HepG2 (cell line): ENCODE data around the gene GGCT. TPM values are rescaled to one million over a fixed set of nuclear protein-coding genes. Genes with fewer than 3 reads are reported as not detected.
A peak's percentile ranks its signal among the peaks of the same experiment; 100 is the strongest.

Experiments used
- ATAC-seq: fragments of 200-7000 bp; cut with Tn5 transposase; 3 replicates; pipeline ENCODE4 v1.9.1; 2020; ENCODE audit warnings: mild to moderate bottlenecking, moderate library complexity
- BruUV-seq: library from RNA; stranded (reverse); fragments of 400-500 nt; replicated peaks from 2 replicates; lab custom pipeline; 2021; lab: Mats Ljungman, UMichigan
- CTCF ChIA-PET: fragments of 300-600 bp; formaldehyde crosslinking; extraction: SDS; loops from one replicate; lab custom pipeline; 2021; ENCODE audit warnings: low total read pairs, inconsistent platforms, low intra/inter-chr PET ratio; lab: Yijun Ruan, JAX
- POLR2A ChIA-PET: fragments of 350-600 bp; sonication (Branson Sonifier 250); formaldehyde crosslinking; loops from one replicate; lab custom pipeline; 2020; ENCODE audit warnings: antibody characterized with exemption, inconsistent platforms; lab: Yijun Ruan, JAX
- DNase-seq: peaks from one replicate; pipeline ENCODE4 v3.0.0-alpha.2; 2015; ENCODE audit warnings: low spot score
- FAIRE-seq: peaks from 3 replicates; lab custom pipeline; 2011; peaks lifted over from hg19 to GRCh38; lab: Jason Lieb, UNC
- H2AFZ ChIP-seq: one replicate; pipeline ENCODE4 v1.6.1; 2011; ENCODE audit warnings: low read length, inconsistent platforms
- H3K27ac ChIP-seq: fragments of 300-600 bp; 3 replicates; pipeline ENCODE4 v1.8.0; 2011; ENCODE audit warnings: mixed run types, mild to moderate bottlenecking, mixed read lengths, low read length, inconsistent platforms; ENCODE audit not compliant: insufficient read depth; ENCODE audit errors: extremely low read length
- H3K27me3 ChIP-seq, 2 experiments: fragments of 200-600 bp in 1 of 2; 2 replicates in 1 of 2; 3 replicates in 1 of 2; pipeline versions ENCODE4 v1.6.0 to v1.8.0; 2011; ENCODE audit warnings: low read length in 2 of 2, mild to moderate bottlenecking in 2 of 2, moderate library complexity in 2 of 2, inconsistent platforms in 1 of 2; ENCODE audit not compliant: insufficient read depth in 2 of 2, control insufficient read depth in 1 of 2
- H3K36me3 ChIP-seq, 2 experiments: fragments of 200-600 bp in 1 of 2; replicated peaks in 1 of 2; 2 replicates in 1 of 2; 3 replicates in 1 of 2; pipeline versions ENCODE4 v1.5.1 to v1.8.0; 2011; ENCODE audit warnings: low read length in 2 of 2, inconsistent platforms in 1 of 2; ENCODE audit not compliant: insufficient read depth in 2 of 2, control insufficient read depth in 1 of 2
- H3K4me1 ChIP-seq: 2 replicates; pipeline ENCODE4 v1.5.1; 2012; ENCODE audit warnings: low read length, inconsistent platforms; ENCODE audit not compliant: insufficient read depth
- H3K4me2 ChIP-seq: 2 replicates; pipeline ENCODE4 v1.6.0; 2011; ENCODE audit warnings: low read depth, low read length, inconsistent platforms
- H3K4me3 ChIP-seq, 3 experiments: fragments of 200-600 bp in 1 of 3; sonication (generic), shearing (Covaris generic) in 1 of 3; replicated peaks in 1 of 3; 2 replicates each; pipeline ENCODE4 v1.5.1; 2011 to 2016; ENCODE audit warnings: low read length in 3 of 3, inconsistent platforms in 2 of 3, low read depth in 2 of 3, mild to moderate bottlenecking in 2 of 3, control low read depth in 1 of 3, mixed read lengths in 1 of 3; ENCODE audit not compliant: insufficient read depth in 1 of 3
- H3K79me2 ChIP-seq: one replicate; pipeline ENCODE4 v1.6.1; 2011; ENCODE audit warnings: low read length, inconsistent platforms; ENCODE audit not compliant: insufficient read depth
- H3K9ac ChIP-seq: 2 replicates; pipeline ENCODE4 v1.6.0; 2011; ENCODE audit warnings: mild to moderate bottlenecking, low read depth, low read length, inconsistent platforms; ENCODE audit not compliant: insufficient read depth
- H3K9me3 ChIP-seq: 2 replicates; pipeline ENCODE4 v1.5.1; 2012; ENCODE audit warnings: mild to moderate bottlenecking, low read length
- H4K20me1 ChIP-seq: 2 replicates; pipeline ENCODE4 v1.6.0; 2011; ENCODE audit warnings: inconsistent platforms, mild to moderate bottlenecking, low read length, moderate library complexity; ENCODE audit not compliant: insufficient read depth
- ATF1 ChIP-seq: IDR thresholded peaks from 2 replicates; pipeline ENCODE4 v1.6.1; 2016; ENCODE audit warnings: mild to moderate bottlenecking, control low read depth
- FOXA1 ChIP-seq, 2 experiments: fragments of 450-650 bp in 1 of 2; sonication (generic) in 1 of 2; formaldehyde crosslinking in 1 of 2; IDR thresholded peaks; 2 replicates each; pipeline versions ENCODE4 v1.4.0 to v1.6.1; 2016 to 2020; ENCODE audit warnings: missing genetic modification reagents in 1 of 2
- FOXO1 ChIP-seq: sonication (generic); formaldehyde crosslinking; IDR thresholded peaks from 2 replicates; pipeline ENCODE4 v1.4.0; 2020; ENCODE audit warnings: missing genetic modification reagents
- GLI4 ChIP-seq: sonication (generic); formaldehyde crosslinking; IDR thresholded peaks from 2 replicates; pipeline ENCODE4 v1.5.1; 2020; ENCODE audit warnings: missing genetic modification reagents, mild to moderate bottlenecking, moderate library complexity, borderline replicate concordance
- SOX13 ChIP-seq, 3 experiments: fragments of 450-650 bp in 1 of 3; sonication (generic) in 1 of 3; formaldehyde crosslinking in 1 of 3; IDR thresholded peaks in 2 of 3; conservative IDR thresholded peaks in 1 of 3; 2 replicates each; pipeline versions ENCODE4 v1.5.0 to v1.6.1; 2016 to 2020; ENCODE audit warnings: antibody characterized with exemption in 1 of 3, mild to moderate bottlenecking in 1 of 3, missing compliant biosample characterization in 1 of 3, missing genetic modification reagents in 1 of 3, moderate library complexity in 1 of 3
- ZFYVE20 ChIP-seq: sonication (generic); formaldehyde crosslinking; IDR thresholded peaks from 2 replicates; pipeline ENCODE4 v1.8.0; 2023; ENCODE audit warnings: low read depth, mild to moderate bottlenecking, moderate library complexity, missing genetic modification reagents, borderline replicate concordance
- ZKSCAN1 ChIP-seq: fragments of 150-350 bp; IDR thresholded peaks from 2 replicates; pipeline ENCODE4 v1.6.1; 2014; ENCODE audit warnings: low read length
- ZNF468 ChIP-seq: sonication (generic); formaldehyde crosslinking; IDR thresholded peaks from 2 replicates; pipeline ENCODE4 v1.8.0; 2022; ENCODE audit warnings: mild to moderate bottlenecking, moderate library complexity, missing genetic modification reagents
- ZNF629 ChIP-seq: sonication (generic); formaldehyde crosslinking; conservative IDR thresholded peaks from 2 replicates; pipeline ENCODE4 v1.5.0; 2020; ENCODE audit warnings: missing genetic modification reagents
- WGBS: methylation state at CpG from one replicate; pipeline ENCODE4 v1.1.6; 2017; ENCODE audit warnings: low lambda C conversion rate; 5-methylcytosine and 5-hydroxymethylcytosine counted together
- in situ Hi-C: cut with HindIII; loops from 2 replicates; pipeline ENCODE4 v1.10.0; 2017; ENCODE audit warnings: low pct_unique_long_range_greater_than_20kb; ENCODE audit not compliant: extremely low pct_ligation_motif_present
- intact Hi-C: fragments of 100-400 bp; cut with micrococcal nuclease; formaldehyde crosslinking; loops from one replicate; pipeline ENCODE4 v1.10.0; 2022; ENCODE audit not compliant: unreplicated experiment
- polyA plus RNA-seq, 8 experiments: library from polyadenylated mRNA; depleted of rRNA in 3 of 8; stranded (reverse) in 7 of 8; unstranded in 1 of 8; fragments of >200 nt; fragmentation: Illumina TruSeq in 4 of 8; extraction: Trizol in 4 of 8; gene quantifications; 2 replicates each; pipeline versions ENCODE4 v1.2.1 to v1.2.3, GENCODE V29; 2011 to 2016; ENCODE audit warnings: low read depth in 4 of 8, missing spikeins in 1 of 8, mixed read lengths in 1 of 8; ENCODE audit not compliant: insufficient read depth in 1 of 8
- total RNA-seq, 5 experiments: library from RNA; depleted of rRNA; stranded (reverse); fragments of >200 nt; fragmentation: Illumina TruSeq; extraction: Trizol; gene quantifications; 2 replicates each; pipeline ENCODE4 v1.2.3, GENCODE V29; 2016; ENCODE audit warnings: low read depth in 1 of 5
- TF ChIP-seq, protein P1 (sequence below): sonication (generic); formaldehyde crosslinking; IDR thresholded peaks from 2 replicates; pipeline ENCODE4 v1.8.1; 2023; ENCODE audit warnings: mild to moderate bottlenecking, missing genetic modification reagents

The GGCT gene
- total and polyA plus RNA-seq, 2 of the 13 experiments (the other 11 are each of a cell fraction or from before 2014, with no cell fraction given): 19.5 to 78.3 TPM

DNA sequence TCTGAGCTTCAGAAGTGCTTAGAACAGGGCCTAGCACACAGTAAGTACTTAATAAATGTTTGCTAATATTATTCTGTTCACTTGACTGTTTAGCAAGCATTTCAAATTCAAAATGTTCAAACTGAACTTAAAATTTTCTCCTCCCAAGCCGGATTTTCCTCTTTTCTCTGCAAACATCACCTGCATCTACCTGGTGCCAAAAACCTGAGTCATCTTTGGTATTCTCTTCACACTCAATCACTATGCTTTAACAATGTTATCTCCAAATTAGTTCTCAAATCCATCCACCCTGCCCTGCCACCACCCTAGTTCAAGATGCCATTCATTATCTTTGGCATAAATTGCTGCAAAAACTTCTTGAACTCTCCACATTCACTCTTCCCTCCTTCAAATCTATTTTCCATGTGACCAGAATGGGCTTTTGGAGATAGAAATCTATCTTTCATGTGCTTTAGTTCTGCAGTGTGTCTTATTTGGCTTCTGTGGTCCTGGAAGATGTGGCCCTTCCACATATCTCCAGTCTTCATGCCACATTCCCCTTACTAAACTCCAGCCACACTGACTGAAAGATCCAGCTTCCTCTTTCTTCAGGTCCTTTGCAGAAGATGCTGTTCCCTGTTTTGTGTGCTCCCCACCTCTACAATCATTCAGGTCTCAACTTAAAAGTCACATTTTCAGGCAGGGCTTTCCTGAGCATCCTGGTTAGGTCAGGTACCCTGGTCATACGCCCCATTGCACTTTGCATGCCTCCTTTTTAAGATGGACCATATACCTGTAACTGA, 2.0 kb downstream of the GGCT start:
- Histone ChIP-seq H3K4me3 (peak overlapping the region in 1 of 3 experiments; percentile 86; a peak in 1 of 6 replicates), H3K27ac (no peak overlapping the region), H3K27me3 (no peaks in the 10 kb centered on the region), H3K4me1 (peaks cover 41% of the 10 kb centered on the region), H2AFZ (no peak overlapping the region), H3K9ac (0 out of 2 replicates have a peak overlapping the region, but pooled peaks have one; percentile 78), H3K36me3 (peaks cover 0 to 6% of the 10 kb centered on the region in 2 experiments; a peak in 1 of 5 replicates), H3K79me2 (peaks cover 42% of the 10 kb centered on the region), H3K9me3 (no peaks in the 10 kb centered on the region), H4K20me1 (no peaks in the 10 kb centered on the region), H3K4me2 (peak overlapping the region; percentile 82)
- 98% methylated on average over 2 of the region's 2 CpGs for WGBS
- DNase-seq: no peak
- CTCF ChIA-PET: no interaction called here
- intact Hi-C loops (no loop called here), in situ Hi-C loops (no loop called here)
- BruUV-seq: no TSS peak
- no peak for ATAC-seq
- FAIRE-seq: no peak
- TF ChIP-seq ATF1 (CRISPR knock-in tag): no peak
- no peak for TF ChIP-seq GLI4
- no peak for TF ChIP-seq FOXA1 (IDR thresholded peaks at IDR 0.05)
- TF ChIP-seq FOXA1 (CRISPR knock-in tag; IDR thresholded peaks at IDR 0.05): no peak
- TF ChIP-seq FOXO1 (CRISPR knock-in tag): no peak
- no peak for TF ChIP-seq ZFYVE20
- TF ChIP-seq SOX13 (IDR thresholded peaks at IDR 0.05): no peak
- no peak for TF ChIP-seq SOX13 (CRISPR knock-in tag; conservative IDR thresholded peaks at IDR 0.05 in 1 of 2, IDR thresholded peaks at IDR 0.05 in 1 of 2)
- POLR2A ChIA-PET: no interaction called here

DNA sequence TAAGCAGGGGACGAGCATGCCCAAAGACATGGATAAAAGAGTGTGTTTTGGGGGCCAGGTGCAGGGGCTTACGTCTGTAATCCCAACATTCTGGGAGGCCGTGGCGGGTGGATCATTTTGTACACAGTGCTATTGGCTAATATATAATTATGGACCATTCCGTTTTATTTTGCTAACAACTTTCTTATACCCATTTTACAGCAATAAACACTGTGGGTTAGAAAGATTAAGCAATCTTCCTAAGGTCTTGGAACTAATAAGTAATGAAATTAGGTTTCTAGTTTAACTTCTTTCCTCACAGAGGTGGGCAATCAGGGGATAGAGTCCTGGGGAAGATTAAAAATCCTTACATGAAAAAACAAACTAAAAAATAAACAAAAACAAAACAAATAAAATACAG, 3.4 kb downstream of the GGCT start:
- Histone ChIP-seq H3K27ac (no peak overlapping the region), H3K4me2 (no peak overlapping the region), H3K4me1 (peaks cover 41% of the 10 kb centered on the region), H3K9me3 (no peaks in the 10 kb centered on the region), H2AFZ (no peak overlapping the region), H3K4me3 (no peak overlapping the region), H3K36me3 (peaks cover 0 to 9% of the 10 kb centered on the region in 2 experiments; a peak in 2 of 5 replicates), H3K27me3 (no peaks in the 10 kb centered on the region), H3K79me2 (peaks cover 42% of the 10 kb centered on the region), H3K9ac (no peak overlapping the region), H4K20me1 (no peaks in the 10 kb centered on the region)
- BruUV-seq: no TSS peak
- FAIRE-seq: no peak
- DNase-seq: no peak
- intact Hi-C loops: no loop called here
- in situ Hi-C loops: no loop called here
- ATAC-seq: no peak
- CTCF ChIA-PET: no interaction called here
- WGBS: 96% methylated on average over 5 of the region's 5 CpGs
- POLR2A ChIA-PET: no interaction called here
- TF ChIP-seq, protein P1, sequence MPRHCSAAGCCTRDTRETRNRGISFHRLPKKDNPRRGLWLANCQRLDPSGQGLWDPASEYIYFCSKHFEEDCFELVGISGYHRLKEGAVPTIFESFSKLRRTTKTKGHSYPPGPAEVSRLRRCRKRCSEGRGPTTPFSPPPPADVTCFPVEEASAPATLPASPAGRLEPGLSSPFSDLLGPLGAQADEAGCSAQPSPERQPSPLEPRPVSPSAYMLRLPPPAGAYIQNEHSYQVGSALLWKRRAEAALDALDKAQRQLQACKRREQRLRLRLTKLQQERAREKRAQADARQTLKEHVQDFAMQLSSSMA (CRISPR knock-in tag): no peak
- no peak for TF ChIP-seq ZNF468 (CRISPR knock-in tag)
- peak; percentile 61; the same call in 1 of the 2 replicates for TF ChIP-seq ZNF629
- TF ChIP-seq ZKSCAN1: no peak
